ENCODE data around the gene LCE1A.

DNA sequence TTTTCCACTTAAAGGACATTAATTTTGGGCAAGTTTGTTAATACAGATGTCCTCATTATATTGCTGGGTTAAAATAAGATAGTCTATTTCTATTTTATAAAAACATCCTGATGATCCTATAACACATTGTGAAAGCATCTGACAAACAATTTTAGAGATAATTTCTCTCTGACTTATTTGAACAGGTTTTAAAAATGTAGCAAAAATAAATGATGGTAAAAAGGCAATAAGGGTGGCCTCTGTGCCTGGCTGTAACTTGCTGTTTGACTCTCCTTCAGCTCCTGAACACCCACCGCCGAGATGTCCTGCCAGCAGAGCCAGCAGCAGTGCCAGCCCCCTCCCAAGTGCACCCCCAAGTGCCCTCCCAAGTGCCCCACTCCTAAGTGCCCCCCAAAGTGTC is at the start of gene LCE1A:
- TF ChIP-seq, protein P1, sequence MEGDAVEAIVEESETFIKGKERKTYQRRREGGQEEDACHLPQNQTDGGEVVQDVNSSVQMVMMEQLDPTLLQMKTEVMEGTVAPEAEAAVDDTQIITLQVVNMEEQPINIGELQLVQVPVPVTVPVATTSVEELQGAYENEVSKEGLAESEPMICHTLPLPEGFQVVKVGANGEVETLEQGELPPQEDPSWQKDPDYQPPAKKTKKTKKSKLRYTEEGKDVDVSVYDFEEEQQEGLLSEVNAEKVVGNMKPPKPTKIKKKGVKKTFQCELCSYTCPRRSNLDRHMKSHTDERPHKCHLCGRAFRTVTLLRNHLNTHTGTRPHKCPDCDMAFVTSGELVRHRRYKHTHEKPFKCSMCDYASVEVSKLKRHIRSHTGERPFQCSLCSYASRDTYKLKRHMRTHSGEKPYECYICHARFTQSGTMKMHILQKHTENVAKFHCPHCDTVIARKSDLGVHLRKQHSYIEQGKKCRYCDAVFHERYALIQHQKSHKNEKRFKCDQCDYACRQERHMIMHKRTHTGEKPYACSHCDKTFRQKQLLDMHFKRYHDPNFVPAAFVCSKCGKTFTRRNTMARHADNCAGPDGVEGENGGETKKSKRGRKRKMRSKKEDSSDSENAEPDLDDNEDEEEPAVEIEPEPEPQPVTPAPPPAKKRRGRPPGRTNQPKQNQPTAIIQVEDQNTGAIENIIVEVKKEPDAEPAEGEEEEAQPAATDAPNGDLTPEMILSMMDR (conservative IDR thresholded peaks at IDR 0.05), result no peak
- no peak for TF ChIP-seq ZFX (IDR thresholded peaks at IDR 0.05)

Data from C4-2B (cell line).